ENCODE measurements around the gene DGKI. TPM values are rescaled to one million over a fixed set of nuclear protein-coding genes. Genes with fewer than 3 reads are reported as not detected.

Gene DGKI
- total RNA-seq, 1 experiment from 2014 or later, result 0.55 TPM

DNA sequence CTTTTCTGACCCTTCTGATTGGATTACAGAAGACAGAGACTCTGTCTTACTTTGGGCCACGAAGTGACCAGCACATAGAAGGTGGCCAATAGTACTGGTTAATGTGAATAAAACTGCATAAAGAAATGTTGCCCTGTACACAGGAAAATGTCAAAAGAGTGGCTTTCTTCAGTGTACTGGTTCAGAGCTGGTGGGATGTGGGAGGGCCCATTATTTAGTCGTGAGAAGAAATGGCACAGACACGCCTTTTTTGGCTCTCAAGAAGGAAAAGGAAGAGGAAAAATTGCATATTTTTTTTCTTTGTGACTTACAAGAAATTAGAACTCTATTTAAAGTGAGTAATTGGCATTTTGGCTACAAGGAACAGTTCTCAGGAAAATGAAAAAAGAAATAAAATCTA, 129.7 kb downstream of the DGKI start:
- H2AFZ ChIP-seq (ENCODE audit: low read length), result no peak overlapping the region
- H4K91ac ChIP-seq (ENCODE audit: insufficient read length, low read depth, low read length), result no peak overlapping the region
- Mint-ChIP-seq H3K27me3 (ENCODE audit: low read depth) (peaks cover 5% of the 10 kb centered on the region), H3K4me3 (no peak overlapping the region), H3K27ac (no peak overlapping the region), H3K9me3 (no peaks in the 10 kb centered on the region), H3K36me3 (ENCODE audit: insufficient read depth in 1 of 3, low read depth in 3 of 3) (no peaks in the 10 kb centered on the region; a peak in 1 of 7 replicates), H3K4me1 (peaks cover 37 to 41% of the 10 kb centered on the region in 2 experiments)
- no peak overlapping the region for H3K4ac ChIP-seq (ENCODE audit: low read depth, low read length)
- H4K20me1 ChIP-seq (ENCODE audit: control insufficient read depth, insufficient read depth, insufficient read length), result no peaks in the 10 kb centered on the region
- H2AK5ac ChIP-seq (ENCODE audit: insufficient read length, low read length), result no peak overlapping the region
- H2BK15ac ChIP-seq (ENCODE audit: low read depth, low read length), result no peak overlapping the region
- H3K79me1 ChIP-seq (ENCODE audit: insufficient read depth, low read depth, low read length, poor library complexity, severe bottlenecking), result no peaks in the 10 kb centered on the region
- no peak overlapping the region for H2BK120ac ChIP-seq (ENCODE audit: low read depth, low read length, poor library complexity, severe bottlenecking)
- H3K4me1 ChIP-seq (ENCODE audit: insufficient read depth, low read length), result no peaks in the 10 kb centered on the region
- H3K23ac ChIP-seq (ENCODE audit: insufficient read length, low read depth, low read length), result no peak overlapping the region
- no peak overlapping the region for H4K5ac ChIP-seq (ENCODE audit: insufficient read length, low read depth, low read length)
- no CpG with 5 or more reads among the region's 3 CpGs for WGBS (ENCODE audit: extremely low coverage, insufficient read length, low lambda C conversion rate)
- no peaks in the 10 kb centered on the region for H3K27me3 ChIP-seq (ENCODE audit: insufficient read depth, low read length)
- H2BK5ac ChIP-seq (ENCODE audit: insufficient read length, low read length), result no peak overlapping the region
- no peak overlapping the region for H4K8ac ChIP-seq (replicated peaks; ENCODE audit: insufficient read length, low read depth, low read length)
- no peaks in the 10 kb centered on the region for H3K79me2 ChIP-seq (ENCODE audit: insufficient read depth, low read length)
- H3K18ac ChIP-seq (ENCODE audit: insufficient read length, low read depth, low read length), result no peak overlapping the region
- no peak overlapping the region for H3K4me2 ChIP-seq (ENCODE audit: insufficient read depth, insufficient read length, low read length)
- no peak for DNase-seq
- H3K9ac ChIP-seq (ENCODE audit: extremely low read depth, insufficient read length, low read length), result no peak overlapping the region
- no peaks in the 10 kb centered on the region for H3K9me3 ChIP-seq (ENCODE audit: control insufficient read depth, low read depth, low read length)
- no peak overlapping the region for H3T11ph ChIP-seq (ENCODE audit: low read length)
- no peak overlapping the region for H3K27ac ChIP-seq (ENCODE audit: insufficient read length, low read depth, low read length)
- H2BK20ac ChIP-seq (ENCODE audit: low read depth, low read length, poor library complexity, severe bottlenecking), result no peak overlapping the region
- no peak overlapping the region for H3K56ac ChIP-seq (ENCODE audit: insufficient read length, low read depth, low read length)
- no peak overlapping the region for H3K14ac ChIP-seq (ENCODE audit: insufficient read depth, low read length)
- H2BK12ac ChIP-seq (ENCODE audit: insufficient read length, low read depth, low read length), result no peak overlapping the region
- no peaks in the 10 kb centered on the region for H3K23me2 ChIP-seq (ENCODE audit: insufficient read length, low read depth, low read length, poor library complexity, severe bottlenecking)
- TF ChIP-seq, protein P1, sequence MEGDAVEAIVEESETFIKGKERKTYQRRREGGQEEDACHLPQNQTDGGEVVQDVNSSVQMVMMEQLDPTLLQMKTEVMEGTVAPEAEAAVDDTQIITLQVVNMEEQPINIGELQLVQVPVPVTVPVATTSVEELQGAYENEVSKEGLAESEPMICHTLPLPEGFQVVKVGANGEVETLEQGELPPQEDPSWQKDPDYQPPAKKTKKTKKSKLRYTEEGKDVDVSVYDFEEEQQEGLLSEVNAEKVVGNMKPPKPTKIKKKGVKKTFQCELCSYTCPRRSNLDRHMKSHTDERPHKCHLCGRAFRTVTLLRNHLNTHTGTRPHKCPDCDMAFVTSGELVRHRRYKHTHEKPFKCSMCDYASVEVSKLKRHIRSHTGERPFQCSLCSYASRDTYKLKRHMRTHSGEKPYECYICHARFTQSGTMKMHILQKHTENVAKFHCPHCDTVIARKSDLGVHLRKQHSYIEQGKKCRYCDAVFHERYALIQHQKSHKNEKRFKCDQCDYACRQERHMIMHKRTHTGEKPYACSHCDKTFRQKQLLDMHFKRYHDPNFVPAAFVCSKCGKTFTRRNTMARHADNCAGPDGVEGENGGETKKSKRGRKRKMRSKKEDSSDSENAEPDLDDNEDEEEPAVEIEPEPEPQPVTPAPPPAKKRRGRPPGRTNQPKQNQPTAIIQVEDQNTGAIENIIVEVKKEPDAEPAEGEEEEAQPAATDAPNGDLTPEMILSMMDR (conservative IDR thresholded peaks at IDR 0.05), result no peak
